HepG2 (cell line): Measurements from ENCODE around the gene AKAP14. TPM values are rescaled to one million over a fixed set of nuclear protein-coding genes. Genes with fewer than 3 reads are reported as not detected.
"Not testable (repeated sequence)": the region's sequence is repeated elsewhere in the genome, so short reads cannot be mapped to it uniquely, and the experiment has no call there.

ENCODE experiments used
- ATAC-seq: fragments of 200-7000 bp; cut with Tn5 transposase; 3 replicates; pipeline ENCODE4 v1.9.1; 2020; ENCODE audit warnings: mild to moderate bottlenecking, moderate library complexity
- BruUV-seq: library from RNA; stranded (reverse); fragments of 400-500 nt; replicated peaks from 2 replicates; lab custom pipeline; 2021; lab: Mats Ljungman, UMichigan
- CTCF ChIA-PET: fragments of 300-600 bp; formaldehyde crosslinking; extraction: SDS; loops from one replicate; lab custom pipeline; 2021; ENCODE audit warnings: low total read pairs, inconsistent platforms, low intra/inter-chr PET ratio; lab: Yijun Ruan, JAX
- POLR2A ChIA-PET: fragments of 350-600 bp; sonication (Branson Sonifier 250); formaldehyde crosslinking; loops from one replicate; lab custom pipeline; 2020; ENCODE audit warnings: antibody characterized with exemption, inconsistent platforms; lab: Yijun Ruan, JAX
- DNase-seq: peaks from one replicate; pipeline ENCODE4 v3.0.0-alpha.2; 2015; ENCODE audit warnings: low spot score
- FAIRE-seq: peaks from 3 replicates; lab custom pipeline; 2011; peaks lifted over from hg19 to GRCh38; lab: Jason Lieb, UNC
- H2AFZ ChIP-seq: one replicate; pipeline ENCODE4 v1.6.1; 2011; ENCODE audit warnings: low read length, inconsistent platforms
- H3K27ac ChIP-seq: fragments of 300-600 bp; 3 replicates; pipeline ENCODE4 v1.8.0; 2011; ENCODE audit warnings: mixed run types, mild to moderate bottlenecking, mixed read lengths, low read length, inconsistent platforms; ENCODE audit not compliant: insufficient read depth; ENCODE audit errors: extremely low read length
- H3K27me3 ChIP-seq, 2 experiments: fragments of 200-600 bp in 1 of 2; 2 replicates in 1 of 2; 3 replicates in 1 of 2; pipeline versions ENCODE4 v1.6.0 to v1.8.0; 2011; ENCODE audit warnings: low read length in 2 of 2, mild to moderate bottlenecking in 2 of 2, moderate library complexity in 2 of 2, inconsistent platforms in 1 of 2; ENCODE audit not compliant: insufficient read depth in 2 of 2, control insufficient read depth in 1 of 2
- H3K36me3 ChIP-seq, 2 experiments: fragments of 200-600 bp in 1 of 2; replicated peaks in 1 of 2; 2 replicates in 1 of 2; 3 replicates in 1 of 2; pipeline versions ENCODE4 v1.5.1 to v1.8.0; 2011; ENCODE audit warnings: low read length in 2 of 2, inconsistent platforms in 1 of 2; ENCODE audit not compliant: insufficient read depth in 2 of 2, control insufficient read depth in 1 of 2
- H3K4me1 ChIP-seq: 2 replicates; pipeline ENCODE4 v1.5.1; 2012; ENCODE audit warnings: low read length, inconsistent platforms; ENCODE audit not compliant: insufficient read depth
- H3K4me2 ChIP-seq: 2 replicates; pipeline ENCODE4 v1.6.0; 2011; ENCODE audit warnings: low read depth, low read length, inconsistent platforms
- H3K4me3 ChIP-seq, 3 experiments: fragments of 200-600 bp in 1 of 3; sonication (generic), shearing (Covaris generic) in 1 of 3; replicated peaks in 1 of 3; 2 replicates each; pipeline ENCODE4 v1.5.1; 2011 to 2016; ENCODE audit warnings: low read length in 3 of 3, inconsistent platforms in 2 of 3, low read depth in 2 of 3, mild to moderate bottlenecking in 2 of 3, control low read depth in 1 of 3, mixed read lengths in 1 of 3; ENCODE audit not compliant: insufficient read depth in 1 of 3
- H3K79me2 ChIP-seq: one replicate; pipeline ENCODE4 v1.6.1; 2011; ENCODE audit warnings: low read length, inconsistent platforms; ENCODE audit not compliant: insufficient read depth
- H3K9ac ChIP-seq: 2 replicates; pipeline ENCODE4 v1.6.0; 2011; ENCODE audit warnings: mild to moderate bottlenecking, low read depth, low read length, inconsistent platforms; ENCODE audit not compliant: insufficient read depth
- H3K9me3 ChIP-seq: 2 replicates; pipeline ENCODE4 v1.5.1; 2012; ENCODE audit warnings: mild to moderate bottlenecking, low read length
- H4K20me1 ChIP-seq: 2 replicates; pipeline ENCODE4 v1.6.0; 2011; ENCODE audit warnings: inconsistent platforms, mild to moderate bottlenecking, low read length, moderate library complexity; ENCODE audit not compliant: insufficient read depth
- CBX2 ChIP-seq, 2 experiments: fragments of 200-600 bp in 1 of 2; sonication (generic); formaldehyde crosslinking in 1 of 2; IDR thresholded peaks; 2 replicates each; pipeline versions ENCODE4 v1.7.0 to v1.8.1; 2018 to 2022; ENCODE audit warnings: low read depth in 2 of 2, low read length in 1 of 2, mild to moderate bottlenecking in 1 of 2, missing genetic modification reagents in 1 of 2
- ZMYM3 ChIP-seq: sonication (generic); formaldehyde crosslinking; IDR thresholded peaks from 2 replicates; pipeline ENCODE4 v1.5.1; 2020; ENCODE audit warnings: mild to moderate bottlenecking, missing genetic modification reagents
- WGBS: methylation state at CpG from one replicate; pipeline ENCODE4 v1.1.6; 2017; ENCODE audit warnings: low lambda C conversion rate; 5-methylcytosine and 5-hydroxymethylcytosine counted together
- in situ Hi-C: cut with HindIII; loops from 2 replicates; pipeline ENCODE4 v1.10.0; 2017; ENCODE audit warnings: low pct_unique_long_range_greater_than_20kb; ENCODE audit not compliant: extremely low pct_ligation_motif_present
- intact Hi-C: fragments of 100-400 bp; cut with micrococcal nuclease; formaldehyde crosslinking; loops from one replicate; pipeline ENCODE4 v1.10.0; 2022; ENCODE audit not compliant: unreplicated experiment
- polyA plus RNA-seq, 8 experiments: library from polyadenylated mRNA; depleted of rRNA in 3 of 8; stranded (reverse) in 7 of 8; unstranded in 1 of 8; fragments of >200 nt; fragmentation: Illumina TruSeq in 4 of 8; extraction: Trizol in 4 of 8; gene quantifications; 2 replicates each; pipeline versions ENCODE4 v1.2.1 to v1.2.3, GENCODE V29; 2011 to 2016; ENCODE audit warnings: low read depth in 4 of 8, missing spikeins in 1 of 8, mixed read lengths in 1 of 8; ENCODE audit not compliant: insufficient read depth in 1 of 8
- total RNA-seq, 5 experiments: library from RNA; depleted of rRNA; stranded (reverse); fragments of >200 nt; fragmentation: Illumina TruSeq; extraction: Trizol; gene quantifications; 2 replicates each; pipeline ENCODE4 v1.2.3, GENCODE V29; 2016; ENCODE audit warnings: low read depth in 1 of 5

AKAP14 gene
- total and polyA plus RNA-seq, 2 of the 13 experiments (the other 11 are each of a cell fraction or from before 2014, with no cell fraction given): 0.20 to 1.7 TPM

GRCh38 chrX:119954374-119954773 is 58.7 kb downstream of the AKAP14 start:
- Histone ChIP-seq H3K4me3 (no peak overlapping the region), H3K27ac (no peak overlapping the region), H4K20me1 (no peaks in the 10 kb centered on the region), H3K27me3 (no peaks in the 10 kb centered on the region), H3K9ac (no peak overlapping the region), H2AFZ (no peak overlapping the region), H3K79me2 (no peaks in the 10 kb centered on the region), H3K4me1 (no peaks in the 10 kb centered on the region), H3K9me3 (no peaks in the 10 kb centered on the region), H3K4me2 (no peak overlapping the region), H3K36me3 (no peaks in the 10 kb centered on the region)
- in situ Hi-C loops: no loop called here
- 12% methylated on average over 3 of the region's 3 CpGs for WGBS
- DNase-seq (no peak), ATAC-seq (no peak), FAIRE-seq (no peak)
- ChIA-PET CTCF (no interaction called here), POLR2A (no interaction called here)
- intact Hi-C loops: no loop called here
- TF ChIP-seq CBX2 (IDR thresholded peaks at IDR 0.05; ENCODE audit: low read depth, low read length): no peak
- no peak for TF ChIP-seq CBX2 (CRISPR knock-in tag; IDR thresholded peaks at IDR 0.05; ENCODE audit: low read depth)
- no peak for TF ChIP-seq ZMYM3 (CRISPR knock-in tag)
- BruUV-seq: no TSS peak

- H3K27ac ChIP-seq, H3K27me3 ChIP-seq, H4K20me1 ChIP-seq, H3K36me3 ChIP-seq, in situ Hi-C loops, H2AFZ ChIP-seq, H3K79me2 ChIP-seq, FAIRE-seq, CTCF ChIA-PET, POLR2A ChIA-PET, DNase-seq, H3K4me1 ChIP-seq, H3K9me3 ChIP-seq, ATAC-seq, intact Hi-C loops, BruUV-seq, H3K9ac ChIP-seq, H3K4me3 ChIP-seq, H3K4me2 ChIP-seq: not testable (repeated sequence)
- 46% methylated on average over 4 of the region's 21 CpGs for WGBS
Observed at GRCh38 chrX:119955807-119956570, 60.3 kb downstream of the AKAP14 start.
